ENCODE measurements around the gene ANHX. TPM values are rescaled to one million over a fixed set of nuclear protein-coding genes. Genes with fewer than 3 reads are reported as not detected.
"Not testable (repeated sequence)": the region's sequence is repeated elsewhere in the genome, so short reads cannot be mapped to it uniquely, and the experiment has no call there.

ANHX gene
- total RNA-seq (not detected in 2 replicates), polyA plus RNA-seq (not detected in 2 replicates), polyA minus RNA-seq (ENCODE audit: low replicate concordance) (not detected in 2 replicates)
- polyA plus RNA-seq (2012) = not detected in 2 replicates

GRCh38 chr12:133235401-133236112 is at the start of gene ANHX:
ANHX (minus strand) TSS chr12:133235877; CDS start chr12:133234356, 1,521 bp downstream.
- Histone ChIP-seq H3K36me3 (ENCODE audit: control insufficient read depth, insufficient read depth, low read length) (no peaks in the 10 kb centered on the region), H3K4me3 (replicated peaks in 1 of 4; ENCODE audit: control extremely low read depth in 1 of 4, insufficient read depth in 1 of 4, low read depth in 3 of 4, low read length in 4 of 4) (no peak within 1 kb of the TSS), H3K9me3 (ENCODE audit: control insufficient read depth, insufficient read depth, low read depth, low read length) (no peaks in the 10 kb centered on the region), H3K4me1 (ENCODE audit: control insufficient read depth, extremely low read depth, insufficient read depth, low read length) (no peaks in the 10 kb centered on the region), H3K4me2 (ENCODE audit: extremely low read depth, insufficient read depth, low read length) (no peak within 1 kb of the TSS), H3K27me3 (ENCODE audit: control insufficient read depth, insufficient read depth, low read length) (no peaks in the 10 kb centered on the region), H2AFZ (ENCODE audit: low read length) (no peak within 1 kb of the TSS), H3K9ac (ENCODE audit: insufficient read depth, low read length) (no peak within 1 kb of the TSS), H4K20me1 (ENCODE audit: control insufficient read depth, extremely low read depth, insufficient read depth, low read length) (no peaks in the 10 kb centered on the region), H3K27ac (ENCODE audit: insufficient read depth, low read length) (no peak within 1 kb of the TSS), H3K79me2 (ENCODE audit: control insufficient read depth, insufficient read depth, low read length) (no peaks in the 10 kb centered on the region)
- TF ChIP-seq CTCF (conservative IDR thresholded peaks at IDR 0.05 in 1 of 2, IDR thresholded peaks at IDR 0.05 in 1 of 2; ENCODE audit: low read depth in 1 of 2, low read length in 2 of 2) (no peak), EZH2 (IDR thresholded peaks at IDR 0.05; ENCODE audit: low read length, missing control alignments) (no peak)
- no peak for DNase-seq (ENCODE audit: low read depth in 2 of 2)

DNA sequence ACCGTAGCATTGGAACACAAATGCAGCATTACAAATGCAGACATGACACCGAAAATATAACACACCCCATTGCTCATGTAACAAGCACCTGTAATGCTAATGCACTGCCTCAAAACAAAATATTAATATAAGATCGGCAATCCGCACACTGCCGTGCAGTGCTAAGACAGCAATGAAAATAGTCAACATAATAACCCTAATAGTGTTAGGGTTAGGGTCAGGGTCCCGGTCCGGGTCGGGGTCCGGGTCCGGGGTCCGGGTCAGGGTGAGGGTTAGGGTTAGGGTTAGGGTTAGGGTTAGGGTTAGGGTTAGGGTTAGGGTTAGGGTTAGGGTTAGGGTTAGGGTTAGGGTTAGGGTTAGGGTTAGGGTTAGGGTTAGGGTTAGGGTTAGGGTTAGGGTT is 29.0 kb upstream of the ANHX start:
- DNase-seq (ENCODE audit: low read depth in 2 of 2); H3K9me3 ChIP-seq (ENCODE audit: control insufficient read depth, insufficient read depth, low read depth, low read length); H3K4me1 ChIP-seq (ENCODE audit: control insufficient read depth, extremely low read depth, insufficient read depth, low read length): not testable (repeated sequence)

GRCh38 chr12:133264173-133264572 is 28.5 kb upstream of the ANHX start:
- no peaks in the 10 kb centered on the region for H3K36me3 ChIP-seq (ENCODE audit: control insufficient read depth, insufficient read depth, low read length)
- no peaks in the 10 kb centered on the region for H3K9me3 ChIP-seq (ENCODE audit: control insufficient read depth, insufficient read depth, low read depth, low read length)
- no peak overlapping the region for H3K4me3 ChIP-seq (replicated peaks in 1 of 4; ENCODE audit: control extremely low read depth in 1 of 4, insufficient read depth in 1 of 4, low read depth in 3 of 4, low read length in 4 of 4)
- H3K27me3 ChIP-seq (ENCODE audit: control insufficient read depth, insufficient read depth, low read length) = no peaks in the 10 kb centered on the region
- H2AFZ ChIP-seq (ENCODE audit: low read length) = no peak overlapping the region
- H4K20me1 ChIP-seq (ENCODE audit: control insufficient read depth, extremely low read depth, insufficient read depth, low read length) = no peaks in the 10 kb centered on the region
- no peak overlapping the region for H3K27ac ChIP-seq (ENCODE audit: insufficient read depth, low read length)
- H3K4me1 ChIP-seq (ENCODE audit: control insufficient read depth, extremely low read depth, insufficient read depth, low read length) = no peaks in the 10 kb centered on the region
- H3K9ac ChIP-seq (ENCODE audit: insufficient read depth, low read length) = no peak overlapping the region
- TF ChIP-seq CTCF (conservative IDR thresholded peaks at IDR 0.05 in 1 of 2, IDR thresholded peaks at IDR 0.05 in 1 of 2; ENCODE audit: low read depth in 1 of 2, low read length in 2 of 2) = no peak
- no peaks in the 10 kb centered on the region for H3K79me2 ChIP-seq (ENCODE audit: control insufficient read depth, insufficient read depth, low read length)
- DNase-seq (ENCODE audit: low read depth in 2 of 2) = no peak
- H3K4me2 ChIP-seq (ENCODE audit: extremely low read depth, insufficient read depth, low read length) = no peak overlapping the region

More for the DNA sequence above, 29.0 kb upstream of the ANHX start:
- H3K27ac ChIP-seq (ENCODE audit: insufficient read depth, low read length); H3K4me3 ChIP-seq (replicated peaks in 1 of 4; ENCODE audit: control extremely low read depth in 1 of 4, insufficient read depth in 1 of 4, low read depth in 3 of 4, low read length in 4 of 4); H2AFZ ChIP-seq (ENCODE audit: low read length); H3K4me2 ChIP-seq (ENCODE audit: extremely low read depth, insufficient read depth, low read length); H3K27me3 ChIP-seq (ENCODE audit: control insufficient read depth, insufficient read depth, low read length); H3K9ac ChIP-seq (ENCODE audit: insufficient read depth, low read length); H3K79me2 ChIP-seq (ENCODE audit: control insufficient read depth, insufficient read depth, low read length); H4K20me1 ChIP-seq (ENCODE audit: control insufficient read depth, extremely low read depth, insufficient read depth, low read length); H3K36me3 ChIP-seq (ENCODE audit: control insufficient read depth, insufficient read depth, low read length): not testable (repeated sequence)

Data from fibroblast of lung (primary cell).